MM.1S (cell line): ENCODE results near the gene GABRG3.

Experiments
- CTCF ChIP-seq: fragments of 300-600 bp; sonication (generic); IDR thresholded peaks from 2 replicates; pipeline ENCODE4 v1.5.1; 2016; ENCODE audit warnings: antibody characterized with exemption, low read length, mixed read lengths
- EZH2 ChIP-seq: fragments of 300-600 bp; sonication (generic); optimal IDR thresholded peaks from 2 replicates; pipeline ENCODE3; 2017; ENCODE audit warnings: low read depth, mild to moderate bottlenecking, antibody characterized with exemption, low read length, mixed read lengths

- no peak for TF ChIP-seq EZH2
- TF ChIP-seq CTCF, result no peak
Observed at GRCh38 chr15:27582726-27583410, 611.9 kb downstream of the GABRG3 start.
